Progenitor cell of endocrine pancreas (in vitro differentiated cells): ENCODE measurements around the gene MMD. TPM values are rescaled to one million over a fixed set of nuclear protein-coding genes. Genes with fewer than 3 reads are reported as not detected.
"Not testable (repeated sequence)": the region's sequence is repeated elsewhere in the genome, so short reads cannot be mapped to it uniquely, and the experiment has no call there.

ENCODE experiments used
- DNase-seq: peaks from one replicate; pipeline ENCODE4 v3.0.0; 2021; ENCODE audit warnings: low spot score; ENCODE audit not compliant: unreplicated experiment
- H3K27ac Mint-ChIP-seq: 2 replicates; pipeline ENCODE4 v1.8.0; 2021; ENCODE audit warnings: mild to moderate bottlenecking, moderate library complexity, mixed read lengths
- H3K27me3 Mint-ChIP-seq: 2 replicates; pipeline ENCODE4 v1.8.0; 2021; ENCODE audit warnings: mixed read lengths
- H3K36me3 Mint-ChIP-seq: 2 replicates; pipeline ENCODE4 v1.8.0; 2022; ENCODE audit warnings: mixed read lengths; ENCODE audit not compliant: insufficient read depth
- H3K4me1 Mint-ChIP-seq: 2 replicates; pipeline ENCODE4 v1.8.0; 2021; ENCODE audit warnings: low read depth, mixed read lengths
- H3K4me3 Mint-ChIP-seq: 2 replicates; pipeline ENCODE4 v1.8.0; 2021; ENCODE audit warnings: low read depth, mild to moderate bottlenecking, moderate library complexity, mixed read lengths
- H3K9me3 Mint-ChIP-seq: 2 replicates; pipeline ENCODE4 v1.8.0; 2021; ENCODE audit warnings: low read depth, mixed read lengths
- CTCF ChIP-seq: fragments of 200-600 bp; sonication (generic); IDR thresholded peaks from one replicate; pipeline ENCODE4 v1.5.0; 2021; ENCODE audit warnings: antibody characterized with exemption, mild to moderate bottlenecking; ENCODE audit not compliant: unreplicated experiment
- total RNA-seq: library from RNA; stranded (reverse); gene quantifications from 2 replicates; pipeline ENCODE4 v1.2.1, GENCODE V29; 2021

MMD gene
- total RNA-seq, 1 donor from 2014 or later: 22.1 TPM

GRCh38 chr17:55391244-55391757 lies 30.3 kb downstream of the MMD start:
- no peak for DNase-seq
- Mint-ChIP-seq H3K27ac (no peak overlapping the region), H3K4me1 (peaks cover 22% of the 10 kb centered on the region), H3K36me3 (peaks cover 12% of the 10 kb centered on the region), H3K27me3 (no peaks in the 10 kb centered on the region), H3K4me3 (no peak overlapping the region), H3K9me3 (no peaks in the 10 kb centered on the region)
- TF ChIP-seq CTCF: no peak

DNA sequence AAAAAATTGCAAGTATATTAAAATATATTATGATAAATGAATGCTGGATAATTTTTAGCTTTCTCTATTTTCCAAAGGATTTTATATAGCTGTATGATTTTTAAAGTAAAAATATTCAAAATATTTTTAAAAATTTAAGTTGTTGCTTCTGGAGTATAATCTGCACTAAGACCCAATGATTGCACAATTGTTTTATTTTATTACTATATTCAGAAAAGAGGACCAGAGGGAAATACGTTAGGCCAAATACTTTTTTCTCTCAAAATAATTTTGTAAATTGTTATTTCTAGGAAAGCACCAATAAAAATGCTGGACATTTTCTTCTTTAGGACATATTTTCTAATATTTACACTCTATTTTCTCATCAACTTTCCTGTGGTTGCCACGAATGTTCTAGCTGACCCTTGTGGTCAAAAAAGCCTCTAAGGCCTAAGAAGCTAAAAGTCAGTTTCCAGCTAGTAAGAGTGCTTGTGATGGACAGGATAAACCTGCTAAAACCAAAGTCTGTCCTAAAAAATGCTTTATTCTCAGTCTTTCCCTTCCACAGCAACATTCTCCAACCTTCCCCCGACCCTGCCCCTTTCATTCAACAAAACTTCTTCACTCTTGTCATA lies 31.2 kb downstream of the MMD start:
- Mint-ChIP-seq H3K9me3 (no peaks in the 10 kb centered on the region), H3K36me3 (peaks cover 11% of the 10 kb centered on the region), H3K4me3 (no peak overlapping the region), H3K27ac (no peak overlapping the region), H3K27me3 (no peaks in the 10 kb centered on the region), H3K4me1 (peaks cover 22% of the 10 kb centered on the region)
- DNase-seq: no peak
- TF ChIP-seq CTCF: no peak

DNA sequence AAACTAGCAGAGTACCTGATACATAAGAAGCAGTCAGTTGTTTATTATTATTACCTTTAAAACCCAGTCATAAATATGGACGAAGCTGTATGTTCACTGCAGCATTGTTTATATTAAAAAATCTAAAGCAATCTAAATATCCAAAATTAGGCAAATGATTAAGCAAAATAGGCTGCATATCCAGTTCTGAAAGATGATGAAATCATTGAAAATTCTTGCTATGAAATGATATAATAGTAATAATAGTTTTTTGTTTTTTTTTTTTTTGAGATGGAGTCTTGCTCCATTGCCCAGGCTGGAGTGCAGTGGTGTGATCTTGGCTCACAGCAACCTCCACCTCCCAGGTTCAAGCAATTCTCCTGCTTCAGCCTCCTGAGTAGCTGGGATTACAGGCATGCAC lies 31.9 kb downstream of the MMD start:
- H3K4me3 Mint-ChIP-seq, DNase-seq: not testable (repeated sequence)
- H3K4me1 Mint-ChIP-seq: peaks cover 16% of the 10 kb centered on the region

GRCh38 chr17:55388842-55389241 lies 32.8 kb downstream of the MMD start:
- Mint-ChIP-seq H3K36me3 (peaks cover 6% of the 10 kb centered on the region), H3K27ac (no peak overlapping the region), H3K27me3 (no peaks in the 10 kb centered on the region), H3K9me3 (no peaks in the 10 kb centered on the region), H3K4me3 (no peak overlapping the region), H3K4me1 (peaks cover 9% of the 10 kb centered on the region)
- DNase-seq: no peak
- TF ChIP-seq CTCF: no peak

More for the DNA sequence above, 31.9 kb downstream of the MMD start:
- H3K36me3 Mint-ChIP-seq: peaks cover 11% of the 10 kb centered on the region
- H3K27me3 Mint-ChIP-seq, H3K27ac Mint-ChIP-seq, H3K9me3 Mint-ChIP-seq: not testable (repeated sequence)

DNA sequence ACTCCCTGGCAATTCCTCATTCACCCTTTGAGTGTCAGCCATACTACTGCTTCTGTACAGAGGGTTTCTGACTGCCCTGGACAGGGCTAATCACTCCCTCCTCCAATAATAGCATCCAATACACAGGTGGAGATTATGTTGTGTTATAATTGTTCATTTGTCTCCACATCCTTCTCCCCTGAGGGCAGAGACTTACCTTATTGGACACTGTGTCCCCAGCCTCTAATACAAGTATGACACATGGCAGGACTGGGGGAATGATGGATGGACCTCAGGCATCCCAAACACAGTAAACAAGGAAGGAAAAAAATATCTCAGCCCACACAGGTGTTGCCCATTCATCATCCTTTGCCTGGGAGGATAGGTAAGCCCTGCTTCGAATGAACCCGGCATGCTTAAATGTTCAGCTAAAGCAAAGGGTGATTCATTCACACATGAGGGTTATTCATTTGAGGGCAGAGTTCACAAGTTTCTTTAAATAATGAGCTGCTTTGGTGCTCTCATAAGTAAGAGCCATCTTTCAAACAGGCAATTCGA lies 34.8 kb downstream of the MMD start:
- no peak overlapping the region for H3K4me3 Mint-ChIP-seq
- no peaks in the 10 kb centered on the region for H3K27me3 Mint-ChIP-seq
- DNase-seq: no peak
- H3K9me3 Mint-ChIP-seq: no peaks in the 10 kb centered on the region
- H3K36me3 Mint-ChIP-seq: no peaks in the 10 kb centered on the region
- peaks cover 9% of the 10 kb centered on the region for H3K4me1 Mint-ChIP-seq
- no peak overlapping the region for H3K27ac Mint-ChIP-seq
- no peak for TF ChIP-seq CTCF
